ENCODE data around the gene TRIM26. TPM values are rescaled to one million over a fixed set of nuclear protein-coding genes. Genes with fewer than 3 reads are reported as not detected.
"Not testable (repeated sequence)": the region's sequence is repeated elsewhere in the genome, so short reads cannot be mapped to it uniquely, and the experiment has no call there.

TRIM26 gene
- total RNA-seq, 2 experiments from 2014 or later: 78.0 to 86.4 TPM

DNA sequence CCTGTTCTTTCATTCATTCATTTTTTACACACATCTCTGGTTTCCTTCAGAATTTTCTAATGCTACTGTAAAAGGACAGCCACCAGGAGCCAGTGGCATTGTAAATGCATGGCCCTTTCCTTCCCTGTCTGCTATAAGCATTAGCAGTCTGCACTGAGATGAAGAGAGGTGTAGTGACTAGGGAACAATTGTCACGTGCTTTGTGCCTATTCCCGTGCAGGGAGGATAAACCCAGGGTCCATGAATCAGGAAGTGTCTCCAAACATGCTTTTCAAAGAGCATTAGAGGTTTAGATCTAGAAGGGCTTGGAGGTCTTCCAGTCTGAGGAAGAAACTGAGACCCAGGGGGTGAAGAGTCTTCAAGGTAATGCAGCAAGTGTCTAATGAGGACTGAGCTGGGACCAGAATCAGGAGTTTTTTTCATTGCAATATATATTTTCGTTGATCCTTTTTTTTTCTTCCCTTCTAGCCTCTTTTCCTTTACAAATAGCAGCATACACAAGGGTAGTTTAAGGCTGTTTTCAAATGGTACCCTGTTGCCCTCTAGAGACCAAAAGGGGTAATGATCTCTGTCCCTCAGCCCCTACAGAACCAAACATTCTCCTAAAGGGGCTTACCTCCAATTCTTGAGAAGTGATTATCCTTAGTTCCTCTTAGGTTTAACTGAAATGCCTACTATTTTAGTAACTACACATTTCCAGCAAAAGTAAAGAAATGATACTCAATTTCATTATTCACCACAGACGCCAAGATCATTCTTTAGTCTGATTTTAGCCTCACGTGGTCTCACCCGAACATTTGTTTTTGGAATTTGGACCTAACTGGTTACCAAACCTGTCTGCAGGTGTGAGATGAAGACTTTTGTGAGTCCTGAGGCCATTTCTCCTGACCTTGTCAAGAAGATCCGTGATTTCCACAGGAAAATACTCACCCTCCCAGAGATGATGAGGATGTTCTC, 43.3 kb downstream of the TRIM26 start:
- no peaks in the 10 kb centered on the region for H3K9me3 Mint-ChIP-seq (ENCODE audit: insufficient read depth)
- ChIA-PET CTCF (interaction anchor here (0.7 to 2.2 kb wide), 3 partner anchors 13 to 66 kb away, joined by 3 to 24 read pairs (median 13); no protein-coding TSS in a partner anchor), POLR2A (no interaction called here)
- peak; percentile 82 for ATAC-seq
- no peaks in the 10 kb centered on the region for H3K36me3 Mint-ChIP-seq (ENCODE audit: low read depth)
- H3K4me1 Mint-ChIP-seq (ENCODE audit: low read depth): peaks cover 29% of the 10 kb centered on the region
- H3K27ac Mint-ChIP-seq: no peak overlapping the region
- peaks cover 51% of the 10 kb centered on the region for H3K27me3 Mint-ChIP-seq (ENCODE audit: low read depth)
- H3K4me3 Mint-ChIP-seq: no peak overlapping the region
- peak; percentile 38 for DNase-seq

- Mint-ChIP-seq H3K4me1 (ENCODE audit: low read depth) (peaks cover 29% of the 10 kb centered on the region), H3K27me3 (ENCODE audit: low read depth) (peaks cover 48% of the 10 kb centered on the region), H3K27ac (no peak overlapping the region), H3K36me3 (ENCODE audit: low read depth) (no peaks in the 10 kb centered on the region), H3K4me3 (no peak overlapping the region), H3K9me3 (ENCODE audit: insufficient read depth) (no peaks in the 10 kb centered on the region)
- ChIA-PET POLR2A (no interaction called here), CTCF (interaction anchor here (0.7 to 4.2 kb wide), 4 partner anchors 37 to 67 kb away, joined by 3 to 39 read pairs (median 20); no protein-coding TSS in a partner anchor)
- DNase-seq: no peak
- ATAC-seq: no peak
Observed at GRCh38 chr6:30168741-30169140, 44.5 kb downstream of the TRIM26 start.

DNA sequence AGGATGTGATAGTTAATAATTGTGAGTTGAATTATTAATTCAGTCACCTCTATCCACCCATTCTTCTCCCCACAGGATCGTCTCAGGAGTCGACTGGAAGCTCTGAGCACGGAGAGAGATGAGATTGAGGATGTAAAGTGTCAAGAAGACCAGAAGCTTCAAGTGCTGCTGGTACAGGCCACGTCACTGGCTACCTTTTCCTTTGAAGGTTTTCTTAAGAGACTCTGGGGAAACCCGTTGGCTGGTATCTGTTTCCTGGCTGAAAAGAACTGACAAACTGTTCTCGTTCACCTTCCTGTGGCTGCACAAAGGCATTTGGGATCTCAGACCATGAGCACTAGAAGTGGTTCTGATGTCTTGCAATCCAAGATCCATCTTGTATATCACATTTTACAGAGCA, 46.1 kb downstream of the TRIM26 start:
- ChIA-PET CTCF (interaction anchor here (1.6 to 4.2 kb wide), 4 partner anchors 15 to 319 kb away, joined by 4 to 39 read pairs (median 21); no protein-coding TSS in a partner anchor), POLR2A (interaction anchor here (0.7 to 1.2 kb wide), 2 partner anchors 34 to 46 kb away, joined by 3 to 4 read pairs; partner anchors contain the start of gene TRIM26)
- Mint-ChIP-seq H3K4me1 (ENCODE audit: low read depth) (peaks cover 39% of the 10 kb centered on the region), H3K36me3 (ENCODE audit: low read depth) (no peaks in the 10 kb centered on the region), H3K27me3 (ENCODE audit: low read depth) (peaks cover 37% of the 10 kb centered on the region), H3K4me3 (no peak overlapping the region), H3K9me3 (ENCODE audit: insufficient read depth) (no peaks in the 10 kb centered on the region), H3K27ac (no peak overlapping the region)
- ATAC-seq: no peak
- peak; percentile 41 for DNase-seq

- peaks cover 22% of the 10 kb centered on the region for H3K27me3 Mint-ChIP-seq (ENCODE audit: low read depth)
- H3K27ac Mint-ChIP-seq; H3K4me3 Mint-ChIP-seq; DNase-seq; POLR2A ChIA-PET; ATAC-seq; H3K9me3 Mint-ChIP-seq (ENCODE audit: insufficient read depth); H3K36me3 Mint-ChIP-seq (ENCODE audit: low read depth): not testable (repeated sequence)
- CTCF ChIA-PET: interaction anchor here (1.4 to 4.2 kb wide), 2 partner anchors 33 to 62 kb away, joined by 5 to 36 read pairs; no protein-coding TSS in a partner anchor
- peaks cover 33% of the 10 kb centered on the region for H3K4me1 Mint-ChIP-seq (ENCODE audit: low read depth)
Observed at GRCh38 chr6:30165238-30165637, 48.0 kb downstream of the TRIM26 start.

- no peaks in the 10 kb centered on the region for H3K9me3 Mint-ChIP-seq (ENCODE audit: insufficient read depth)
- H3K36me3 Mint-ChIP-seq (ENCODE audit: low read depth): no peaks in the 10 kb centered on the region
- H3K4me3 Mint-ChIP-seq: no peak overlapping the region
- POLR2A ChIA-PET: no interaction called here
- DNase-seq (no peak), ATAC-seq (no peak)
- no peak overlapping the region for H3K27ac Mint-ChIP-seq
- peaks cover 23% of the 10 kb centered on the region for H3K27me3 Mint-ChIP-seq (ENCODE audit: low read depth)
- CTCF ChIA-PET: interaction anchor here (0.6 to 1.5 kb wide), 2 partner anchors 34 to 426 kb away, joined by 3 to 4 read pairs; no protein-coding TSS in a partner anchor
- H3K4me1 Mint-ChIP-seq (ENCODE audit: low read depth): peaks cover 33% of the 10 kb centered on the region
Observed at GRCh38 chr6:30164714-30165113, 48.5 kb downstream of the TRIM26 start.

GRCh38 chr6:30163918-30164654, 49.1 kb downstream of the TRIM26 start:
- Mint-ChIP-seq H3K36me3 (ENCODE audit: low read depth) (no peaks in the 10 kb centered on the region), H3K27ac (no peak overlapping the region), H3K4me1 (ENCODE audit: low read depth) (peaks cover 33% of the 10 kb centered on the region), H3K27me3 (ENCODE audit: low read depth) (peaks cover 28% of the 10 kb centered on the region), H3K9me3 (ENCODE audit: insufficient read depth) (no peaks in the 10 kb centered on the region), H3K4me3 (no peak overlapping the region)
- POLR2A ChIA-PET: no interaction called here
- CTCF ChIA-PET: interaction anchor here (0.6 to 1.5 kb wide), 2 partner anchors 33 to 426 kb away, joined by 3 to 4 read pairs; no protein-coding TSS in a partner anchor
- DNase-seq (no peak), ATAC-seq (no peak)

GRCh38 chr6:30163090-30163917, 49.9 kb downstream of the TRIM26 start, which contains the start of gene TRIM15:
Gene TRIM15 (plus strand): TSS chr6:30163546. CDS start chr6:30163685, 139 bp downstream.
- DNase-seq: peak; percentile 35
- H3K27ac Mint-ChIP-seq: no peak within 1 kb of the TSS

DNA sequence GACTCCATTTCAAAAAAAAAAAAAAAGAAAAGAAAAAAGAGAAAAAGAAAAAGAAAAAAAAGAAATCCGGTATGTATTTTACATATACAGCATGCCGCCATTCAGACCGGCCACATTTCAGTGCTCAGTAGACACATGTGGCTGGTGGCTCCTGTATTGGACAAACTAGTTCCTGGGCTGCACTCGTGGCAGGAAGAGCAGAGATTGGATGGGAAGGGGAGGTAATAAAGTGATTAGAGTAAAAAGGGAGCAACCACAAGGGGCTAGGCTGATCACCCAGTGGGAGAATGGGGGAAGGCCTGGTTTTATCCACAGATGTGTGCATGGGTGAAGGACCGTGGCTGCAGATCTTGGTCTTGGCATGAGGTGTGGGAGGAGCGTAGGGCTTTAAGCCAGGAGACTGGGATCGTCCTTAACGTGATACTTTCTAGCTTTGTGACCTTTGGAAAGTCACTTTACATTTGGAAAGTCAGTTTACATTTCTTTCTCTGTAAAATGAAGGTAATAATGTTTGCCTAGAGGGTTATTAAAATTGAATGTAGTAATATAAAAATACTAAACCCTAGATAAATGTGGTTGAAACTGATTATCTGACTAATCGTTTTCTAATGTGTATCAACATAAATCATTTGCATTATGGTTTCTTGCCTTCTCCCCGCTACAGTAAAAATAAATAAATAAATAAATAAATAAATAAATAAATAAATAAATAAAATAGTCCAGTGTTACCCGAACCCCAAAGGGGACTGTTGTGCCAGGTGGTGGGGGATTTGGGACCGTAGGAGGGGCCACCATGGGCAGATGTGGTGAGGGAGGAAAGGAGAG, 50.7 kb downstream of the TRIM26 start:
- peaks cover 29% of the 10 kb centered on the region for H3K4me1 Mint-ChIP-seq (ENCODE audit: low read depth)

More at GRCh38 chr6:30163090-30163917, 49.9 kb downstream of the TRIM26 start, which contains the start of gene TRIM15:
- Mint-ChIP-seq H3K4me1 (ENCODE audit: low read depth) (peaks cover 32% of the 10 kb centered on the region), H3K36me3 (ENCODE audit: low read depth) (no peaks in the 10 kb centered on the region), H3K4me3 (no peak within 1 kb of the TSS), H3K27me3 (ENCODE audit: low read depth) (peaks cover 24% of the 10 kb centered on the region), H3K9me3 (ENCODE audit: insufficient read depth) (no peaks in the 10 kb centered on the region)
- peak; percentile 53 for ATAC-seq
- POLR2A ChIA-PET: no interaction called here
- CTCF ChIA-PET: interaction anchor here (1.5 kb wide), 1 partner anchor 32 kb away, joined by 4 read pairs; no protein-coding TSS in a partner anchor

GRCh38 chr6:30160785-30161531, 52.2 kb downstream of the TRIM26 start, which contains the start of gene TRIM10:
Gene TRIM10 (minus strand): TSS chr6:30161211. CDS start chr6:30160858, 353 bp downstream.
- no peak within 1 kb of the TSS for H3K27ac Mint-ChIP-seq
- H3K9me3 Mint-ChIP-seq (ENCODE audit: insufficient read depth): no peaks in the 10 kb centered on the region
- no peak within 1 kb of the TSS for H3K4me3 Mint-ChIP-seq
- ChIA-PET CTCF (no interaction called here), POLR2A (no interaction called here)
- DNase-seq (no peak), ATAC-seq (no peak)
- no peaks in the 10 kb centered on the region for H3K36me3 Mint-ChIP-seq (ENCODE audit: low read depth)
- H3K27me3 Mint-ChIP-seq (ENCODE audit: low read depth): peaks cover 19% of the 10 kb centered on the region
- H3K4me1 Mint-ChIP-seq (ENCODE audit: low read depth): peaks cover 19% of the 10 kb centered on the region

More for the DNA sequence above, 50.7 kb downstream of the TRIM26 start:
- H3K4me3 Mint-ChIP-seq: no peak overlapping the region
- H3K9me3 Mint-ChIP-seq (ENCODE audit: insufficient read depth): no peaks in the 10 kb centered on the region
- no peak for ATAC-seq
- H3K27ac Mint-ChIP-seq: no peak overlapping the region
- H3K27me3 Mint-ChIP-seq (ENCODE audit: low read depth): peaks cover 19% of the 10 kb centered on the region
- CTCF ChIA-PET: no interaction called here
- POLR2A ChIA-PET: no interaction called here
- no peaks in the 10 kb centered on the region for H3K36me3 Mint-ChIP-seq (ENCODE audit: low read depth)
- DNase-seq: no peak

Measured in activated CD8-positive, alpha-beta T cell treated with anti-CD3 and anti-CD28 coated beads, Interleukin-2, amount 10 ng/mL, durations not matched to agents 7 days and 5 days (primary cell).